Eye (tissue), 1 donor: ENCODE results near the gene PPIP5K2.

ENCODE experiments used
- DNase-seq: peaks from one replicate; pipeline ENCODE4 v3.0.0-alpha.2; 2015

Gene PPIP5K2

DNA sequence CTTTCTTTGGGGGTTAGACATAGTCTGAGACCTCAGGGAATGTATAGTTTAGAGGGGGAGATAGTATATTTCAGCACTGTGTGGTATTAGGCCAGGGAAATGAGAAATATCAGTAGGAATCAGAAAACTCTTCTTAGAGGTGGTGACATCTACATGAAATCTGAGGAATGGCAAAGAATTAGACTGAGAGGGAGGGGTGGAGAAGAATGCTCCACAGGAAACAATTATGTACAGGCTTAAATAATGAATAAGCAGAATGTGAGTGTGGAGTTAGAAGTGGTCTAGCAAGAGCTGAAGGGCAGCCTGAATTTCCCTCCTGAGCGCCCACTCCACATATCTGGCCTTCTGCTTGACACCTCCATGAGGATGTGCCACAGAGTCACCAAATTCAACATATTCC, 134.8 kb downstream of the PPIP5K2 start:
- no peak for DNase-seq

DNA sequence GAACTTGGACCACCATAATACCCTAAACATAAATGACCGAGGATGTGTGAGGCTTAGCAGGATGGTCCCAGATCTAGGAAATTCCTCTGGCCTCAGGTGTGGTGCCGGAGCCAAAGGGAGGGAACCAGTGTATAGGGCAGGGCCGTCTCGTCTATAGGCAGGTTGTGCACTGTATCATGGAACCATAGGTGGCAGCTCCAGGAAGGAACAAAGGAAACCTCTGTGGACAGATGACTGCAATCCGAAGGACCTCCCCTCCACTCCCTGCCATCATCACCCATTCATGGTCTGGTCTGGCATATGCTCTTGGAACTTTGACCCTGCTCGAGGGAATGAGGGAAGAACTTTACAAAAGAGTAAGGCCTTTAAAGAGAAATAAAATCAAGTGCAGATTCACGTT, 135.6 kb downstream of the PPIP5K2 start:
- no peak for DNase-seq

DNA sequence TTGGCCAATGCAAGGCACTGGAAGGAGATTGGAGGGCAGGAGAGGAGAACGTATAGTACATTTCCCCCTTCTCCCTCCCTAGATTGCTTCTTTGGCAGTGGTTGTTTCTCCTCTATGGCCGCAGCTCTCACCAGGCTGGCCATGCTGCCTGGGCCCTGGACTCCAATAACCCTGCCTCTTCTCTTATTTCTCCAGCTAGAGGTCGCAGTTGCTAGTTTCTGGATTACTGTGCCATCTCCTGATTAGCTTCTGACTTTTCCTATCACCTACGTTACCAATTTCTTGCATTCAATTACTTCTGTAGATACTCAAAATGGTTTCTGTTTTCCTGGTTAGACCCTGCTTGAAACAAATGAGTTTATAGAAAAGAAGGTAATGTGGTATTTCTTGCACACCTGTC, 136.1 kb downstream of the PPIP5K2 start:
- no peak for DNase-seq

DNA sequence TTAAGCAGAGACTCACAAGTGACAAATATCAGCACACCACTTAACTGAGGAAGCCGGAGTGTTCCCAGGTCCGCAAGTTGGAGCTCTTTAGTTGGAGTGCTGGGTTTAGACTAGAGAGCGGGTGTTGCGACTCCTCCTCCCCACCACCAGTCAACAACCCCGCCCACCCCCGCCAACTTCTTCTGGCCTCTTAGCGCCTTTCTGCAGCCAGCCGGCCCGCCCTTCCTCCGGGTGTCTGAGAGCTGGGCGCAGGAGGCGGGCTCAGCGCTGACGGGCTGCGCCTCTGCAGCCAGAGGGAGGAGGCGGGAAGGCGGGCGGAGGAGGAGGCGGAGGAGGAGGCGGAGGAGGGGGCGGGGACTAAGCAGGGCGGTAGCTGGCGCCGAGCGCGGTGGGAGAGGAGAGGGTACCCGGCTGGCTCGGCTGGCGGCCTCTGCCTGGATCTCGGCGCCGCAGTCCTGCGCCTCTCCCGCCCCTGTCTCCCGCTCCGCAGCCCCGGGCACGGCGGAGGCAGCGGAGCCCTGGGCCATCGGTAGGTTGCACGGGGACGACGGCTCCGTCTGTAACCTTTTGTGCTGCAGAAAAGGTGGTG, 138.4 kb downstream of the PPIP5K2 start, which contains the start of gene MACIR:
Gene MACIR (plus strand): TSS at position 396 of the 589 bp plus-strand sequence. CDS start 17,157 bp downstream, outside the sequence.
- DNase-seq, result peak; percentile 97

DNA sequence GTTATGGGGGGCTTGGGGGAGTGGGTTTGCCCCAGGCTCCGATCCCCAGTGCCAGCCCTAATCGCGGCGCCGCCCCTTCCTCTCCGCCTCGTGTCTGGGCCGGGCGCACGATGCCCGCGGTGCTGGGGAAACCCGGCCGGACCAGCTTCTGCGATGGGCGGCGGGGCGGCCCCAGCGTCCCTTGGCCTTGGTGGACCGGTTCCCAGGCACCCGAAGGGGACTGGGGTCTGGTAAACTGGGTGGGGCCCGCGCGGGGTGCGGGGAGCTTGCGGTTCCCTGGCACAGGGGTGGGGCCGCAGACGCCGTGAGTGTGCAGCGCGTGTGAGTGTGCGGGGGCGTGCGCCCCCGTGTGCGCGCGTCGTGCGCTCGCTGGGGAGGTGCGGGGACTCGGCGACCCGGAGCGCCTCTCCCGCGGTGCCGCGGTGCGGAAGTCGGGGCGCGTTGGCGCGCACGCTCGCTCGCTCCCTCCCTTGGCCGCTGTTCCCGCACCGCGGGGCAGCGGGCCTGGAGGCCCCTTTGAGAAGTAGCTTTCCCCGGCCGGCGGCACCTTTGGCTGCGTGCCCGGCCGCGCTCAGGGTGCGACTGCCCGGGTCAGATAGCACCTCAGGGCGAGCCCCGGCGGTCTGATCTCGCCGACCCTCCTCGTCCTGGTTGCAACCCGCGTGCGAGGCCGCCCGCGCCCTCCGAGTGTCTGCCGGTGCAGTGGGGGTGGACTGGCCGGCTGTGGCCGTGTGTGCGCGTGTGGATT, 139.0 kb downstream of the PPIP5K2 start:
- peak; percentile 93 for DNase-seq

DNA sequence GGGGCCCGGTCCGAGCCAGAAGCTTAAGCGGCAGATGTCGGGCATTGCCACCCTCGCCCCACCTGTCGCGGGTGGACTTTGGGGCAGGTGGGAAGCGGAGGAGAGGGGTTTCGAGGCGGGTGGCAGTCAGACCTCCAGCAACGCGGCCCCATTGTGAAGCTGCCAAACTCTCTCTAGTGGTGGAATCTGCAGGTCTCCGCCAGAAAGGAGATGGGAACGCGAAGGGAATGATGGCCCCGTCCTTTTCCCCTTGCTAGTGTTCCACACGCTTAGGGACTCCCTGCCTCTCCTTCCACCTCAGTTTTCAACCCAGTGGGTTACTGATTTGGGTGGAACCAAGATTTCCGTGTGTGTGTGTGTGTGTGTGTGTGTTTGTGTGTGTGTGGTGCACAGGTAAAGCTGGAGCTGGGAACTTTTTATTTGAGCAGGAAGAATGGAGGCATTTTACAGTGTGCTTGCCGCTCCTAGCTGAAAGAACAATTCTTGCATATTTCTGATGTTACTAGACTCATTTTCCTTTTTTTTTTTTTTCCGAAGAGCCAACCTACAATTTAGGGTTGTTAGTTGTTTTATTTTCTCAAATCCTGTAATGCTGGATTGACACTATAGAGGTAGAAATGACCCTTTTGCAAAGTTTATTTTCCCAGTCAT, 139.7 kb downstream of the PPIP5K2 start:
- no peak for DNase-seq

DNA sequence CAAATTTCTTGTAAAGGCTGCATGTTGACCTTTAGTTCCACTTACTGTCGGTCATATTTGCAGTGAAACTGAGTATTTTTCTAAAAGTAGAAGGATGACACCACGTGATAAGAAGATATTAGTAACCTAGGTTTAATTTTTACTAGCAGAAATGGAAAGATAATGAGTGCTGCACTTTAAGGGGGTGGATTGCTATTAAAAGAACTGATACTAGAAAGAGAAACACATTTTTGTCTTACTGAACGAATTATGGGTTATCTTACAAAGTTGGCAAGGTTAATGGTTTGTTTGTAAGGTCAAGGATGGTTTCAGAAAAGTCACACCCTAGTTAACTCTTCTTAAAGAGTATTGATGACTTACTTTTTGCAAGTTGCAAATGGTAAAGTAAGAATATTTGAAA, 140.8 kb downstream of the PPIP5K2 start:
- no peak for DNase-seq
